ENCODE measurements around the gene ZACN.
A peak's percentile ranks its signal among the peaks of the same experiment; 100 is the strongest.

ZACN gene

DNA sequence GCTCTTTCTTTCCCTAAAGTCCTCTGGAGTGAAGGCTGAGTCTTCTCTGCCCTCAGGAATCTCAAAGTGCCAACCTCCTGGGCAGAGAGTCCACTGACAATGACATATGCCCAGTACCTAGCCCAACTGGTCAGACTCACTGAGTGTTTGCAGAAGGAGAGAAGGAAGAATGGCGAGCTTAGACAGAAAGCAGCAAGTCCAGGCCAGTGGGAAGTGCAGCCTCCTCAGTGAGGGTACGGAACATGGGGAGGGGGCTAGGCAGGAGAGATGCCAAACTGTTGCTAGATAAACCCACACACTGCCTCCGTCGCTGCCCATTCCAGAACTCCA, 23.9 kb downstream of the ZACN start:
- H3K4me1 ChIP-seq (ENCODE audit: control insufficient read depth, low read depth, low read length) = peaks cover 2% of the 10 kb centered on the region
- peak overlapping the region; percentile 98 for H3K9ac ChIP-seq (ENCODE audit: low read length)
- no peaks in the 10 kb centered on the region for H3K27me3 ChIP-seq (ENCODE audit: insufficient read depth, low read length, poor library complexity)
- peak overlapping the region; percentile 13 for H2BK5ac ChIP-seq (ENCODE audit: low read length)
- peak overlapping the region; percentile 98 for H3K4me3 ChIP-seq (ENCODE audit: low read length)
- no CpG with 5 or more reads among the region's 4 CpGs for WGBS (ENCODE audit: extremely low coverage, insufficient coverage, low lambda C conversion rate)
- peaks cover 10% of the 10 kb centered on the region for H3K79me1 ChIP-seq (ENCODE audit: low read length)
- no peak overlapping the region for H3K23ac ChIP-seq (ENCODE audit: low read length)
- peaks cover 2% of the 10 kb centered on the region for H3K36me3 ChIP-seq (ENCODE audit: control insufficient read depth, insufficient read depth, low read length)
- H2BK120ac ChIP-seq (ENCODE audit: low read depth, low read length) = no peak overlapping the region
- H3K4ac ChIP-seq (ENCODE audit: low read depth, low read length) = peak overlapping the region; percentile 18
- no peak overlapping the region for H3K18ac ChIP-seq (ENCODE audit: low read length)
- H2BK15ac ChIP-seq (replicated peaks; ENCODE audit: low read depth) = no peak overlapping the region
- no peak overlapping the region for H4K5ac ChIP-seq (ENCODE audit: low read length)
- H2AK5ac ChIP-seq (ENCODE audit: low read length) = no peak overlapping the region
- peak overlapping the region; percentile 100 for H3K56ac ChIP-seq (ENCODE audit: low read length)
- no peak overlapping the region for H4K8ac ChIP-seq (ENCODE audit: low read depth, low read length)
- peak overlapping the region; percentile 10 for H3K27ac ChIP-seq (ENCODE audit: low read depth, low read length)
- peak overlapping the region; percentile 99 for H3K4me2 ChIP-seq (ENCODE audit: low read length)
- peaks cover 10% of the 10 kb centered on the region for H3K79me2 ChIP-seq (ENCODE audit: control insufficient read depth, insufficient read depth, low read length)
- DNase-seq = no peak

DNA sequence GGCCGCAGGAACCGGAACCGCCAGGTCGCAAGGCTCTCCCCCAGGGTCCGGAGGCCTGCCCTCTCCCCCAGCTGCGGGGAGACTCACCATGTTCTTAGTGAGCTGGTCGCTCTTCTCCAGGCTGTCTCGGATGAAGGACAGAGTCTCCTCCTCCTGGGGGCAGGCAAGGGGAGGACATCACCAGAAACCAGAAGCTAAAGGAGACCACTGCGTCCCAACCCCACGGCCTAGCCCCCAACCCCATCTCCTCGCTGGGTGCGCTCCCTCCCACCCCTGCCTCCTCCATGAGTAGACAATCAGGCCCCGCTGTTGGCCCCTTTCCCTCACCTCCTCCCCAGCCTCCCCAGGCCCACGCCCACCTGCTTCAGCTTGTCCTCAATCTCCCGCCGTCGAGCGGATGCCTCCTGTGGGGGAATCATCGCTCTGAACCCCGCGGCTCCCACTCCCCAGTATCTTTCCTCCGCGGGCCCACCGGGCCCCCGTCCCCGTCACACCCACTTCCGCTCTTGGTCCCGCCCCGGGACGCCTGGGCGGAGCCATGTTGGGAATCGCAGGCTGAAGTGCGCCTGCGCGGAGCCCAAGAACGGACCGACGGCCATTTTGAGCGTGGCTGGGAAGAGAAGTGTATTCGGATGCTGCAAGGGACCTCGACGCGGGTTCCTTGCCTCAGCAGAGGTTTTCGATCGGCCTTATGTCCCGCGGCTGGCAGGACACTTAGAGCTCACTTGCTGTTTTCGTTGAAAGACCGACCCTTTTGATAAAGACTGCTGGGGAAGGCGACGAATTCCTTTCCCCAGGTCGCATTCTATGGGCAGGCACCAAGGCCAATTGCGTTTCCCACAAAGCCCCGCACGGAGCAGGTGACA, 24.5 kb downstream of the ZACN start, which contains the start of gene EXOC7:
EXOC7 (minus strand) TSS at position 514 of the 866 bp plus-strand sequence; CDS start at position 419, 95 bp downstream.
- Histone ChIP-seq H2AK5ac (ENCODE audit: low read length) (no peak within 1 kb of the TSS), H3K4ac (ENCODE audit: low read depth, low read length) (peak within 1 kb of the TSS; percentile 77), H3K4me1 (ENCODE audit: control insufficient read depth, low read depth, low read length) (peaks cover 2% of the 10 kb centered on the region), H3K4me2 (ENCODE audit: low read length) (peak within 1 kb of the TSS; percentile 99), H3K79me2 (ENCODE audit: control insufficient read depth, insufficient read depth, low read length) (peaks cover 10% of the 10 kb centered on the region), H2BK15ac (replicated peaks; ENCODE audit: low read depth) (no peak within 1 kb of the TSS), H3K56ac (ENCODE audit: low read length) (peak within 1 kb of the TSS; percentile 100), H3K18ac (ENCODE audit: low read length) (peak within 1 kb of the TSS; percentile 66), H3K27ac (ENCODE audit: low read depth, low read length) (peak within 1 kb of the TSS; percentile 21), H2BK5ac (ENCODE audit: low read length) (peak within 1 kb of the TSS; percentile 83), H3K27me3 (ENCODE audit: insufficient read depth, low read length, poor library complexity) (no peaks in the 10 kb centered on the region), H3K4me3 (ENCODE audit: low read length) (peak within 1 kb of the TSS; percentile 98), H3K36me3 (ENCODE audit: control insufficient read depth, insufficient read depth, low read length) (peaks cover 2% of the 10 kb centered on the region), H3K9ac (ENCODE audit: low read length) (peak within 1 kb of the TSS; percentile 98), H2BK120ac (ENCODE audit: low read depth, low read length) (no peak within 1 kb of the TSS), H3K79me1 (ENCODE audit: low read length) (peaks cover 10% of the 10 kb centered on the region), H4K5ac (ENCODE audit: low read length) (peak within 1 kb of the TSS; percentile 94), H4K8ac (ENCODE audit: low read depth, low read length) (peak within 1 kb of the TSS; percentile 7), H3K23ac (ENCODE audit: low read length) (peak within 1 kb of the TSS; percentile 39)
- peak; percentile 95 for DNase-seq
- WGBS (ENCODE audit: extremely low coverage, insufficient coverage, low lambda C conversion rate) = no CpG with 5 or more reads among the region's 55 CpGs

DNA sequence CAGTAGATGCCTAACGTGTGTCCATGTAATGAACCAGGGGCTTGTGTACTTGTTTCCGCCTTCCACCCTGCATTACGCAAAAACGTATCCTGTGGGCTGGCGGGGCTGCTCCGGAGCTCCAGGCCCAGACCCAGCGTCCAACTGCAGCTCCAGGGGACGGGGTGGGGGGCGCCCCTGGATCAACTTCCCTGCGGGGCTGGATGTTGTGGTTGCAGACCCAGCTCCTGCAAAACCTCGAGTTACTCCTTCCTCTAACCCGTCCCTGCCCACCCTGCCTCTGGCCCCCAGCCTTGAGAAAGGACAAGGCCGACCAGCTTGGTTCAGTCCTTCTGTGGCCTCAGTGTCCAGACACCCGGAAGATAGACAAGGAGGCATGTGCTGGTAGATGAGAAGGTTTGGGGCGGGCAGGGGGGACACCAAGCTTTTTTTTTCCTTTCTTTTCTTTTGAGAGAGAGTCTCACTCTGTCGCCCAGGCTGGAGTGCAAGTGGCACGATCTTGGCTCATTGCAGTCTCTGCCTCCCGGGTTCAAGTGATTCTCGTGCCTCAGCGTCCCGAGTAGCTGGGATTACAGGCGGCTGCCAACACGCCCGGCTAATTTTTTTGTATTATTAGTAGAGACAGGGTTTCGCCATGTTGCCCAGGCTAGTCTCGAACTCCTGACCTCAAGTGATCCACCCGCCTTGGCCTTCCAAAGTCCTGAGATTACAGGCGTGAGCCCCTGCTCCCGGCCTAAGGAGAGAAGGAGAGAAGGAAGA, 25.3 kb downstream of the ZACN start:
- peak overlapping the region; percentile 73 for H3K9ac ChIP-seq (ENCODE audit: low read length)
- H3K36me3 ChIP-seq (ENCODE audit: control insufficient read depth, insufficient read depth, low read length) = peaks cover 2% of the 10 kb centered on the region
- H3K4me2 ChIP-seq (ENCODE audit: low read length) = no peak overlapping the region
- H3K4ac ChIP-seq (ENCODE audit: low read depth, low read length) = peak overlapping the region; percentile 77
- no CpG with 5 or more reads among the region's 29 CpGs for WGBS (ENCODE audit: extremely low coverage, insufficient coverage, low lambda C conversion rate)
- peaks cover 10% of the 10 kb centered on the region for H3K79me2 ChIP-seq (ENCODE audit: control insufficient read depth, insufficient read depth, low read length)
- H4K8ac ChIP-seq (ENCODE audit: low read depth, low read length) = peak overlapping the region; percentile 7
- H2BK5ac ChIP-seq (ENCODE audit: low read length) = no peak overlapping the region
- H3K27me3 ChIP-seq (ENCODE audit: insufficient read depth, low read length, poor library complexity) = no peaks in the 10 kb centered on the region
- no peak overlapping the region for H3K23ac ChIP-seq (ENCODE audit: low read length)
- no peak overlapping the region for H2BK15ac ChIP-seq (replicated peaks; ENCODE audit: low read depth)
- no peak overlapping the region for H3K4me3 ChIP-seq (ENCODE audit: low read length)
- no peak for DNase-seq
- H3K56ac ChIP-seq (ENCODE audit: low read length) = peak overlapping the region; percentile 83
- no peak overlapping the region for H2BK120ac ChIP-seq (ENCODE audit: low read depth, low read length)
- H4K5ac ChIP-seq (ENCODE audit: low read length) = peak overlapping the region; percentile 94
- H3K79me1 ChIP-seq (ENCODE audit: low read length) = peaks cover 10% of the 10 kb centered on the region
- H3K27ac ChIP-seq (ENCODE audit: low read depth, low read length) = peak overlapping the region; percentile 21
- peak overlapping the region; percentile 20 for H3K18ac ChIP-seq (ENCODE audit: low read length)
- H2AK5ac ChIP-seq (ENCODE audit: low read length) = no peak overlapping the region
- peaks cover 2% of the 10 kb centered on the region for H3K4me1 ChIP-seq (ENCODE audit: control insufficient read depth, low read depth, low read length)

DNA sequence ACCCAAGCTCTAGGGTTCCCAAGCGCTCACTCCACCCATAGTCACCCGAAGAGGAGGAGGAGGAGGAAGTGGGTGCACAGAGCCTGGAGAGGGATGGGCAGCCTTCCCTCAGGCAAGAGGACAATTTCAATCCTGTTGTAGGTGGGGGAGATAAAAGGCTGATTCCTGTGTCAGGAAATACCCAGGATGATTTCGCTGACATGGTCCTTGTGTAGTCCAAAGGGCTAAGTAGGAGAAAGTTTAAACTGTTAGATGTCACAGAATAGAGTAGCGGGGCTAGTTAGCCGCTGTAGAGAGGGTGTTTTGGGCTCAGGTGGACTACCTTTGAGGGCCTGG, 25.9 kb downstream of the ZACN start:
- Histone ChIP-seq H3K79me1 (ENCODE audit: low read length) (peaks cover 10% of the 10 kb centered on the region), H3K27me3 (ENCODE audit: insufficient read depth, low read length, poor library complexity) (no peaks in the 10 kb centered on the region), H3K23ac (ENCODE audit: low read length) (no peak overlapping the region), H4K5ac (ENCODE audit: low read length) (no peak overlapping the region), H3K36me3 (ENCODE audit: control insufficient read depth, insufficient read depth, low read length) (peaks cover 2% of the 10 kb centered on the region), H3K18ac (ENCODE audit: low read length) (no peak overlapping the region), H3K4me1 (ENCODE audit: control insufficient read depth, low read depth, low read length) (peaks cover 2% of the 10 kb centered on the region), H2BK120ac (ENCODE audit: low read depth, low read length) (no peak overlapping the region), H3K27ac (ENCODE audit: low read depth, low read length) (no peak overlapping the region), H4K8ac (ENCODE audit: low read depth, low read length) (no peak overlapping the region), H2BK15ac (replicated peaks; ENCODE audit: low read depth) (no peak overlapping the region), H2AK5ac (ENCODE audit: low read length) (no peak overlapping the region), H3K56ac (ENCODE audit: low read length) (no peak overlapping the region), H2BK5ac (ENCODE audit: low read length) (no peak overlapping the region), H3K4me3 (ENCODE audit: low read length) (no peak overlapping the region), H3K9ac (ENCODE audit: low read length) (no peak overlapping the region), H3K79me2 (ENCODE audit: control insufficient read depth, insufficient read depth, low read length) (peaks cover 10% of the 10 kb centered on the region), H3K4ac (ENCODE audit: low read depth, low read length) (no peak overlapping the region), H3K4me2 (ENCODE audit: low read length) (no peak overlapping the region)
- WGBS (ENCODE audit: extremely low coverage, insufficient coverage, low lambda C conversion rate) = no CpG with 5 or more reads among the region's 5 CpGs
- no peak for DNase-seq

DNA sequence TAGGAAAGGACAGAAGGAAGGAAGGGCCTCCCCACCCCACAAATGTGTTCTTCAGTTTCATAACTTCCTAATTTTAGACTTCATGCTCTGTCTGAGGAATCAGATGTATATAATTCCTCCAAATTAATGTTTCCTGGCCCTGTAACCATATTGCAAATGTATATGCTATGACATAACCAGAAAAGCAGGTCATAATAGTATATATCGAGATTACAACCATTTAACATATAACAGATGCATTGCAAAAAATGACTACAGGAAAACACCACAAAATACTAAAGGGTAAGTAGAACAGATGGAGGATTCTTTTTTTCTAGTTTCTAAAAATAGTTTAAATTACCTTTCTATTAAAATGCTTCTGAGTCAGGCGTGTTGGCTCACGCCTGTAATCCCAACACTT, 27.7 kb downstream of the ZACN start:
- Histone ChIP-seq H3K23ac (ENCODE audit: low read length) (no peak overlapping the region), H3K9ac (ENCODE audit: low read length) (no peak overlapping the region), H3K79me1 (ENCODE audit: low read length) (peaks cover 10% of the 10 kb centered on the region), H3K79me2 (ENCODE audit: control insufficient read depth, insufficient read depth, low read length) (peaks cover 10% of the 10 kb centered on the region), H2BK15ac (replicated peaks; ENCODE audit: low read depth) (no peak overlapping the region), H4K5ac (ENCODE audit: low read length) (no peak overlapping the region), H3K36me3 (ENCODE audit: control insufficient read depth, insufficient read depth, low read length) (no peaks in the 10 kb centered on the region), H3K4me2 (ENCODE audit: low read length) (no peak overlapping the region), H2BK5ac (ENCODE audit: low read length) (no peak overlapping the region), H3K18ac (ENCODE audit: low read length) (no peak overlapping the region), H2BK120ac (ENCODE audit: low read depth, low read length) (no peak overlapping the region), H3K4me3 (ENCODE audit: low read length) (no peak overlapping the region), H3K4ac (ENCODE audit: low read depth, low read length) (no peak overlapping the region), H4K8ac (ENCODE audit: low read depth, low read length) (no peak overlapping the region), H3K27ac (ENCODE audit: low read depth, low read length) (no peak overlapping the region), H3K56ac (ENCODE audit: low read length) (no peak overlapping the region), H2AK5ac (ENCODE audit: low read length) (no peak overlapping the region), H3K27me3 (ENCODE audit: insufficient read depth, low read length, poor library complexity) (no peaks in the 10 kb centered on the region), H3K4me1 (ENCODE audit: control insufficient read depth, low read depth, low read length) (peaks cover 2% of the 10 kb centered on the region)
- WGBS (ENCODE audit: extremely low coverage, insufficient coverage, low lambda C conversion rate) = no CpG with 5 or more reads among the region's 3 CpGs
- no peak for DNase-seq

Measured in mesendoderm (in vitro differentiated cells).